HG03064 (cell line): ENCODE measurements around the gene FAM241A.
"Not testable (repeated sequence)": the region's sequence is repeated elsewhere in the genome, so short reads cannot be mapped to it uniquely, and the experiment has no call there.

Source experiments
- ATAC-seq: cut with Tn5 transposase; IDR thresholded peaks from one replicate; pipeline ENCODE4 v1.9.1; 2021; ENCODE audit warnings: low read depth; ENCODE audit not compliant: unreplicated experiment

Gene FAM241A

DNA sequence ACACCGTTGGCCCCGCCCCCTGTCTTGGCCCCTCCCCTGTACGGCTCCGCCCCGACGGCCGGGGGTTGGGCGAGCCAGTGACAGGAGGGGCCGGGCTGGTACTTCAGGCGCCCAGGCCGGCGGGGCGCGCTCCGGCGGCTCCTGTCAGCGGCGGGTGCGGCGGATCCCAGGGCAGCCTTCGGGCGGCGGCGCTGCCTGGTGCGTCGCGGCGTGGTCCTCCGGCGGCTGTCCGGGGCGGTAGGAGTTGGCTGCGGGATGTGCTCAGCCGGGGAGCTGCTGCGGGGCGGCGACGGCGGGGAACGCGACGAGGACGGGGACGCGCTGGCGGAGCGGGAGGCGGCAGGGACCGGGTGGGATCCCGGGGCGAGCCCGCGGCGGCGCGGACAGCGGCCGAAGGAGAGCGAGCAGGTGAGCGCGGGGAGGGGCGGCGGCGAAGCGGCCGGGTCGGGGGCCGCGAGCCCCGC is at the start of gene FAM241A:
Gene FAM241A (plus strand): TSS at position 129 of the 464 bp plus-strand sequence. CDS start 127 bp downstream, at position 256.
- peak; percentile 83 for ATAC-seq

GRCh38 chr4:112098841-112099530 is 46.3 kb upstream of the FAM241A start:
- ATAC-seq: no peak

- ATAC-seq: peak; percentile 67
Observed at GRCh38 chr4:112099701-112100297, 45.5 kb upstream of the FAM241A start.

- no peak for ATAC-seq
Observed at GRCh38 chr4:112102875-112103370, 42.3 kb upstream of the FAM241A start.

DNA sequence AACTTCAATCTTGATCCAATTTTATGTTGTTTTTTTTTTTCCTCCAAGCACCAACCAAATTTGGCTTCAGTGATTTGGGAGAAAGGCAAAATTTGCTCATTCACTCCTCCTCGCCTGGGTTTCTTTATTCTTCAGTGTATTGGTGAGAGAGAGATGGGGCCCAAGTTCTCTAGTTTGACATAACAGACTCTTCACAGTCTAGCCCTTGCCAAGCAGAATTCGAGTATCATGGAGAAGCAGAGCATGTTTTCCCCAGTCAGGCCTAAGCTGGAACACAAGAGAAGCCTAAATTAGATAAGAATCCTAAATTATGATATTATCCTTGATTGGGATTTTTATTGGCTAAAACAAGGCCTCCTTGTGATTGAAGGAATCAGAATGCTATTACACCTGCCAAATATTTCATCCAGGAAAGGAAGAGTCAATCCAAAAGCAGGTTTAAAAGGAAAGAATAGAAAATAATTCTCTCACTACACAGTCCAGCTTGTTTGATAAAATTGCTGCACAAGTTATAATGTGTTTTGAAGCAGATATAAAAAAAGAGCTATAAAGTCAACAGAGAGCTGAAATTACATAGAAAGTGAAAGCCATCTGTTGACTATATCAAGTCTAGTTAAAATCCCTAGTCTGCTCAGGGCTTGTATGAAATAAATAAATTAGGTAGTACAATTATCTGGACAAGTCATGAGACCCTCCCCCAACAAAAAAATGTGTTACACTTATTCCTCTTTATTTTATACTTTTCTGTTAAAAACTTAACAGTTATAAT is 39.9 kb upstream of the FAM241A start:
- ATAC-seq: no peak

DNA sequence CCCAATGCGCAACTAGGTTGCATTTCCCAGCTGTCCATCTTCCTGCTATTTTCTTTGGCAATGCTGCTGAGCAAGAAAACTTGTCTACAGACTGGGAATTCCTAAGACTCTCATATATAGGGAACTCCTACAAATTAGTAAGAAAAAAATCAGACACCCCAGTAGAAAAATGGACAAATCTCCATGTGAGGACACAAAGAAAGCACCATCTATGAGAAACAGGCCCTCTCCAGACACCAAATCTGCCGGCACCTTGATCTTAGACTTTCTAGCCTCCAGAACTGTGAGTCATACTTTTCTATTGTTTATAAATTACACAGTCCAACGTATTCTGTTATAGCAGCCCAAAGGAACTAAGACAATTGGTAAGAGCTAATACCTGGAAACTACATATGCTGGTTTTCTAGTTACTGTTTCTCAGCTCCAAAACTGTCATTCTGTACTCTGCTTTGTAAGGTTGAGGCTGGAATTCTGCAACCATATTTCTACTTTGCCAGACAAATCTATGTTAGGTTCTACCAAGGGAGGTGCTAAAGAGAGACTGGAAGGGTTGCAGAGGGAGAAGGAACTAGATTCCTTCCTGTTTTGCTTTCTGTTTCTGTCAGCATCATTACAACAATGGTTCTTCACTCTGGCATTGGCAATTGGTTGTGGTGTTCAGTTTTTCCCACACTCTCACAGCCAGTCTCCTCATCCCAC is 35.7 kb upstream of the FAM241A start:
- no peak for ATAC-seq

GRCh38 chr4:112110059-112110425 is 35.2 kb upstream of the FAM241A start:
- ATAC-seq: no peak

DNA sequence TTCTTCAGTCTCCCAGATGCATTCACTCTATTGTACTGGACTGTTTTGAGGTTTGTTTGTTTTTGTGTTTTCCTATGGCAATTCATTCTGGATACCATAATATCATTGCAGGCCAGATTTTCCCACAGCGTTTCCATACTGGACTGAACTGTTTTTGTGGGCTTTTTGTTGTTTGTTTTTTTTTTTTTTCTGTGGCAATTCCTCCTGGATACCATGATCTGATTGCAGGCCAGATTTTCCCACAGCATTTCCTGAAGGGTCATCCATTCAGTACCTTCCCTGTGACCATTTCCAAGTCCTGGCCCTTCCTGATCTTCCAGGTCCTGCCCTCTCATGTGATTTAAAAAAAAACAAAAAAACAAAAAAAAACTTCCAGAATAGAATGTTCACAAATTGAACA is 33.9 kb upstream of the FAM241A start:
- ATAC-seq: no peak

DNA sequence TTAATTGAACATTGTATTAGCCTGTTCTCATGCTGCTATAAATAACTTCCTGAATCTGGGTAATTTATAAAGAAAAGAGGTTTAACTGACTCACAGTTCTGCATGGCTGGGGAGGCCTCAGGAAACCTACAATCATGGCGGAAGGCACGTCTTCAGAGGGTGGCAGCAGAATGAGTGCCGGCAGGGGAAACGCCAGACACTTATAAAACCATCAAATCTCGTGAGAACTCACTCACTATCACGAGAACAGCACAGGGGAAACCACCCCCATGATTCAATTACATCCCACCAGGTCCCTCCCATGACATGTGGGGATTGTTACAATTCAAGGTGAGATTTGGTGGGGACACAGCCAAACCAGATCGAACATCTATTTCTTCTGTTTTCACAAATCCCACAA is 33.2 kb upstream of the FAM241A start:
- not testable (repeated sequence) for ATAC-seq

DNA sequence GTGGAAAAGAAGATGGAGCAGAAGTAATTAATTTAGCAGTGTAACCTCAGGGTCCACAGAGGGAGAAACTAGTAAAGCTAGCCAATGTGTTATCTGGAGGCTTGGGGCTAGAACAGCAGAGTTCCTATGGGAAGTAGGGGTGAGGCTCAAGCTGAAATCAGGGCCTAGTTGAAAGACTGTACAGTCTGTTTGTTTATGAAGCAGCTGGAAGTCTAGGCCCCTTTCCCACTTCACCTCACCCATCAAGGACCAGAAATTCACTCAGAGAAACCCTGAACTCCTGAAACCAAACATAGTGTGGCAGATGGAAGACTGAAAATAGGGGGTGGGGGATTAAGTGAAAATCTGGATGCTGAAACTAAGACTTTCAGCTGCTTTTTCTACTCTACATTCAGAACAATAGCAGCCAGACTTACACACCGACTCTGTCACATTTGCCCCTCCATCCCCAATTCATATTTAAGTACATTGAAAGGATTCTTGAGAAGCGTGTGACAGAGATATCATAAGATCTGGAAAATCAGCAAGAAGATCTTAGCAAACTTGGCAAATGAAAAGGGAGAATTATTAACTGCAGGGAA is 32.6 kb upstream of the FAM241A start:
- ATAC-seq: no peak

DNA sequence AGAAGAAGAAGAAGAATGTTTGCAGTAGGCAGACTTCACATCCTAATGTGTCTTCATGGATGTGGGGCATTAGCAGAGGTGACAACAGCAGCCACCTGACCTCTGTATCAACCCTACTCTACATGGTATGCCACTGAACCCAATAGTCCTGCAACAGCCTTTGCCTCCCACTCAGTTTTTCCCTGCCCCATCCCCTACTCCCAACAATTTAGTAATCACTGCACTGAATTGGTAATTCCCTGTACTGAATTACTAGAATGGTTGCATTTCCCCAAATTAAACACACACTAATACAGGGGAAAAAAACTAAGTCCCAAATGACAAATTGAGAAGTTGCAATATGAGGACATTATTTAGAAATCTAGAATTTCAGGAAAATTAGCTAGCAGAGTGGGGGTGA is 31.4 kb upstream of the FAM241A start:
- ATAC-seq: no peak

DNA sequence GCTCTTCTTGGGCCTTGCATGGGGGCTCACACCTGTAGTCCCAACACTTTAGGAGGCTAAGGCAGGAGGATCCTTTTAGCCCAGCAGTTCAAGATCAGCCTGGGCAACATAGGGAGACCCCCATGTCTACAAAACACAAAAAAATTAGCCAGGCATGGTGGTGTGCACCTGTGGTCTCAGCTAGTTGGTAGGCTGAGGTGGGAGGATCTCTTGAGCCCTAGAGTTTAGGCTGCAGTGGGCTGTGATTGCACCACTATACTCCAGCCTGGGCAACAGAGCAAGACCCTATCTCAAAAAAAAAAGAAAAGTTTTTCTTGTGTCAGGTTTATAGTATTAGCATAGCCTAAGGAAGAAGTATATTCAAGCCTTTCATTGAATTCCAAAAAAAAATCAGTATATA is 30.8 kb upstream of the FAM241A start:
- ATAC-seq: no peak

- no peak for ATAC-seq
Observed at GRCh38 chr4:112118742-112119352, 26.4 kb upstream of the FAM241A start.

DNA sequence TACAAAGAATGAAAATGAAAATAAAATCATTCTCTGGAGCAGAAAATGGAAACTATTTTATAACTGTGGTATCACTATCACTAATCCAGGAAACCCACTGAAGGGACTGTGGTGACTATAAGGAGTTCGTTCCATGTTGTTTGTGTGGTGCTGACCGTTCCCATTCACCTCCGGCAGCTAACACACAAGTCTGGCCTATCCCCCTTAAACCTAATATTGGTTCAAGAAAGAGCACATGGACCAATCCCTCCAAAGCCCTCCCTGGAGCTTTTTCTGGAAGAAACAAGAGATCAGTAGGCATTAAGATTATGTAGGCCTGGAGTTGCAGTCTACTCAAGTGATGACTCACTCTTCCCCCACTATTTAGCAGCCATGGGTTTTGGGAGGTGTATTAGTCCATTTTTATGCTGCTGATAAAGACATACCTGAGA is 25.9 kb upstream of the FAM241A start:
- peak; percentile 85 for ATAC-seq

- no peak for ATAC-seq
Observed at GRCh38 chr4:112120021-112120420, 25.2 kb upstream of the FAM241A start.

DNA sequence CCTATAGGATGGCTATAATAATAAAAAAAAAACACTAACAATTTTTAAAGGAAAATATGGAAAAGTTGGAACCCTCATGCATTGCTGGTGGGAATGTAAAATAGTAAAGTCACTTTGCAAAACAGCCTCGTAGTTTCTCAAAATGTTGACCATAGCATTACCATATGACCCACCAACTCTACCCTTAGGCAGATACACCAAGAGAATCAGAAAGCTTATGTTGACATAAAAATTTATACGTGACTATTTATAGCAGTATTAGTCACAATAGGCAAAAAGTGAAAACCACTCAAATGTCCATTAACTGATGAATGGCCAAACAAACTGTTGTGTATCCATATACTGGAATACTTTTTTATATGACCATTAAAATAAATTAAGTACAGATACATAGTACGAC is 19.8 kb upstream of the FAM241A start:
- no peak for ATAC-seq

GRCh38 chr4:112127048-112127637 is 18.1 kb upstream of the FAM241A start:
- ATAC-seq: no peak

DNA sequence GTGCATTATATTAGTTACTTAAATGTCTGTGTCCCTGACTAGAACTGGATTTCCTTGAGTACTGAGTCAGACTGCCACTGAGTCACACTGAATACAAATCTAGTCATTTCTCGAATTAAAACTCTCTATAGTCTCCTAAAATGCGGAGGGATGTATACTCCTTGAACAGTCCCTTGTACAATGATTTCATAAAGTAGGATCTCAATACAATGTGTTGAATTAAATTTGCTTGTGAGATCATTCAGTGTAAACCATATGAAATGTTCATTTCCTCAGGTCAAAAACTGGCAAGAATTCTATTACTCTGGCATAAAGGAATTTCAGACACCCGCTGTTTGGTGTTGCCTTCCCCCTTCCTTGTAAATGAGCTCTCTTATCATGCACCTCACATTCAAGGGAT is 17.5 kb upstream of the FAM241A start:
- ATAC-seq: no peak

DNA sequence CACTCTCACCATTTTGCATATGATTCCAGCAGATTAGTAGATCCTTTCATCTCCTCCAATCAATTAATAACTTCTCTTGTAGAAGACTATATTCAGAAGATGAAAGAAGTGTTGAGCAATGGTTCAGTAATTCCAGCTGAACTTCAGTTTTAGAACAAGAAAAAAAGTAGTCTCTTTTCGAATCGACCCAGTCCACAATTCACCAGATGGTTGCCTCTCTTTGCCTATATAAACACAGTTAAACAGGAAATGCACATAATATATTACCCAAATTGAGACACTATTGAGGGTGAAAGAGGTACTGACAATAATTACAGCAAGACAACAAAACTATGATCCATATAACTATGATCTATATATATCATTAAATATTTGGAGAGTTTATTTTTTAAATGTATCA is 16.8 kb upstream of the FAM241A start:
- peak; percentile 68 for ATAC-seq

DNA sequence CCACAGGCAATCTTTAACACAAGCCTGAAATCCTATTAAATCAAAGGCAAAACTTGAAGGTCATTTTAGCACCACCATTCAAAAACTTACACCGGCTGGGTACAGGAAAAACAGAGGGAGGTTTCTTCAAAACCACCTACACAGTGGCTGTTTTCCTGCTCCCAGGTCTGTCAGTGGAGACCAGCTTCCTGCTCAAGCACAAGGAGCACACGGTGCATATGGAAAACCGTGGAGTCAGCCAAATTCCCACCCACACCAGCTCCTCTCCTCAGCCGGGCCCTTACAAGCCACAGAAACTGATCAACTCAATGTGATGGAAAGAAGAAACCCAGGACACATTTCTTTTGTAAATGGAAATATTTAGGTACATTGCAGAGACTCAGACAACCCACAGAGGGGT is 14.3 kb upstream of the FAM241A start:
- no peak for ATAC-seq
